NT2/D1 (cell line): ENCODE results near the gene OR4A15.

ENCODE experiments used
- DNase-seq: peaks from one replicate; pipeline ENCODE4 v3.0.0-alpha.2; 2011; ENCODE audit warnings: low read depth, low spot score
- H3K27me3 ChIP-seq: 2 replicates; pipeline ENCODE4 v1.6.0; 2011; ENCODE audit warnings: mild to moderate bottlenecking; ENCODE audit not compliant: insufficient read length, insufficient read depth
- H3K36me3 ChIP-seq: 2 replicates; pipeline ENCODE4 v1.6.1; 2011; ENCODE audit warnings: mild to moderate bottlenecking, low read length, mixed read lengths; ENCODE audit not compliant: insufficient read depth, insufficient read length
- H3K4me1 ChIP-seq: 2 replicates; pipeline ENCODE4 v1.5.1; 2011; ENCODE audit not compliant: insufficient read depth, insufficient read length
- H3K4me3 ChIP-seq: 2 replicates; pipeline ENCODE4 v1.5.1; 2011; ENCODE audit warnings: low read depth; ENCODE audit not compliant: insufficient read length
- H3K9ac ChIP-seq: 2 replicates; pipeline ENCODE4 v1.6.0; 2011; ENCODE audit warnings: low read depth; ENCODE audit not compliant: insufficient read length
- H3K9me3 ChIP-seq: 2 replicates; pipeline ENCODE4 v1.5.1; 2011; ENCODE audit warnings: mild to moderate bottlenecking, low read length; ENCODE audit not compliant: insufficient read depth
- SUZ12 ChIP-seq: IDR thresholded peaks from 2 replicates; pipeline ENCODE4 v1.6.1; 2011; ENCODE audit not compliant: insufficient read length, insufficient read depth; ENCODE audit errors: extremely low read depth
- YY1 ChIP-seq: IDR thresholded peaks from 2 replicates; pipeline ENCODE4 v1.6.1; 2011; ENCODE audit not compliant: insufficient read length, insufficient read depth
- ZNF274 ChIP-seq: IDR thresholded peaks from 2 replicates; pipeline ENCODE4 v1.6.1; 2011; ENCODE audit warnings: mild to moderate bottlenecking, low read depth, low read length

OR4A15 gene

DNA sequence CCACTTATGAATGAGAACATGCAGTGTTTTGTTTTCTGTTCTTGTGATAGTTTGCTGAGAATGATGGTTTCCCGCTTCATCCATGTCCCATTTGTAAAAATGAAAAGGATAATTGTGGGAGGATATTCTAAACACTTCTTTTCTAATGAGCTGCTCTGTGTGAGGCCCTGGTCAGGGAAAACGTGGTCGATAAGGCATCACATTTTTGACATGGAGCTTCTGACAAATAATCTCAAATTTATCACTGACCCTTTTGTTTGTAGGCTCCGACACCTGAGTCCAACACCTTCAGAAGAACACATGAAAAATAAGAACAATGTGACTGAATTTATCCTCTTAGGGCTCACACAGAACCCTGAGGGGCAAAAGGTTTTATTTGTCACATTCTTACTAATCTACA lies at the start of gene OR4A15:
Gene OR4A15 (plus strand): TSS at position 301 of the 400 bp plus-strand sequence. CDS start 0 bp downstream, at position 301.
- Histone ChIP-seq H3K9me3 (no peaks in the 10 kb centered on the region), H3K4me3 (no peak within 1 kb of the TSS), H3K4me1 (no peaks in the 10 kb centered on the region), H3K36me3 (no peaks in the 10 kb centered on the region), H3K27me3 (no peaks in the 10 kb centered on the region), H3K9ac (no peak within 1 kb of the TSS)
- no peak for DNase-seq
- TF ChIP-seq YY1: no peak
- TF ChIP-seq ZNF274: no peak
- TF ChIP-seq SUZ12: no peak

DNA sequence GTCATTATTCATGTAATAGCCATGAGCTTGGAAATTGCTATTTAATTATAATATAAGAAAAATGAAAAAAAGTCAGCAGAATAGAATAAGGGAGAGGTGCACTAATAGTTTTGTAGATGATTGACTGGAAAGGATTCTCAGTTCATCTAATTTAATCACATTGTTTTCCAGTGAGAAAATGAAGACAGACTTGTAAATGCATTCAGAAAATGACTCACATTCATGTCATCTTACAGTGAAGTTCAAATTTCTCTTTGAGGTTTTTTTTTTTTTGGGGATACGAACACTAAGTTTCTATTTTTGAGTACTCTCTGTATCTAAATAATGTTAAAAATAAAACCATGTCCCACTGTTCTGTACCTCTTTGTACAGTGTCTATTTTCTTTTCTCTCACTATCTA lies 43.3 kb upstream of the OR4A15 start:
- no peaks in the 10 kb centered on the region for H3K4me1 ChIP-seq
- no peaks in the 10 kb centered on the region for H3K27me3 ChIP-seq
- DNase-seq: no peak
- H3K4me3 ChIP-seq: no peak overlapping the region
- no peak for TF ChIP-seq YY1
- no peak for TF ChIP-seq SUZ12
- TF ChIP-seq ZNF274: no peak
- no peak overlapping the region for H3K9ac ChIP-seq
- no peaks in the 10 kb centered on the region for H3K36me3 ChIP-seq
- no peaks in the 10 kb centered on the region for H3K9me3 ChIP-seq

DNA sequence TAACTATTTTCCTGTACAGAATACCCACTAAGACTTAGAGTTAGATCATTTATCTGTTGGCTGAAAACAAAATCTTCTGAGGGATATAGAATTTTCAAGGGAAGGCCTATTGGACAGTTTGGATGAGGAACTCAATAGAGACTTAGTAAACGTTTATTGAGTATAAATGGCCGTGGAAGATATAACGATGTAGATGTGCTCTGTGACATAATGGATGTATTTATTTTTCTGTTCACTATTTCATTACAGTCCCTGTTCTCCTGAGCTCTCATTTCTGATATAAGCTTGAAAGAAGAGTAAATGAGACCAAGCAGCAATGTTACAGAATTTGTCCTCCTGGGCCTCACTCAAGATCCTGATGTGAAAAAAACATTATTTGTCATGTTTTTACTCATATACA lies 24.9 kb upstream of the OR4A15 start, which contains the start of gene OR4A16:
Gene OR4A16 (plus strand): TSS at position 301 of the 400 bp plus-strand sequence. CDS start 0 bp downstream, at position 301.
- Histone ChIP-seq H3K4me3 (no peak within 1 kb of the TSS), H3K9me3 (no peaks in the 10 kb centered on the region), H3K9ac (no peak within 1 kb of the TSS), H3K4me1 (no peaks in the 10 kb centered on the region), H3K36me3 (no peaks in the 10 kb centered on the region), H3K27me3 (no peaks in the 10 kb centered on the region)
- TF ChIP-seq ZNF274 (no peak), SUZ12 (no peak), YY1 (no peak)
- DNase-seq: no peak

DNA sequence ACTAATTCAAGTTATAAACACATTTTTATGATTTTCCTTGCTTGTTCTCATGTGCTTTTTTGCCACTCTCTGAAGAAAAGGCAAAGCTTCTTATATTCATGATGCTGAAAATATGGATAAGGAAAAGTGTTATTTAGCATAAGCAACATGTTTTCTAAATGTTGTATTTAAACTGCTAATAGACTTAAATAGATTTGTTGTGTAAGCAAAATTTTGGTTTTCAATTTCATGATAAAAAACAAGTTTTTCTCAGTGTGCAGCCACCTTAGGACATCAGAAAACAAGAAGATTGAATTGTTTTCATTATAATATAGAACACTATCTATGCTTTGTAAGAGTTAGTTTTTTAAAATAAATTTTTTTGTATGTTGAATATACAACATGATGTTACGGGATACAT lies 22.5 kb upstream of the OR4A15 start:
- Histone ChIP-seq H3K9ac (no peak overlapping the region), H3K9me3 (no peaks in the 10 kb centered on the region; the same call in 1 of the 2 replicates), H3K4me1 (no peaks in the 10 kb centered on the region), H3K36me3 (no peaks in the 10 kb centered on the region), H3K4me3 (no peak overlapping the region), H3K27me3 (no peaks in the 10 kb centered on the region)
- TF ChIP-seq ZNF274 (no peak), SUZ12 (no peak)
- no peak for DNase-seq

DNA sequence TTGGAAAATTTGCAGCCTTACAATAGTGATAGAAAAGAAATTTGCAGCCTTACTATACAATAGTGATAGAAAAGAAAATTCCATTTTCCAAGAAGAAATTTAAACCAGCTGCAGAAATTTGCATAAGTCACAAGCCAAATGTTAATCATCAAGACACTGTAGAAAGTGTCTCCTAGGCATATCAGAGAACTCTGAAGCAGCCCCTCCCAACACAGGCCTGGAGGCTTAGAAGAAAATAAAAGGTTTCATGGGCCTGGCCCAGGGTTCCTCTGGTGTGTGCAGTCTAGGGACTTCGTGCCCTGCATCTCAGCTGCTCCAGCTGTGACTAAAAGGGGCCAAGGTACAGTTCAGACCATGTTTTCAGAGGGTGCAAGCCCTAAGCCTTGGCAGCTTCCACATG lies 18.7 kb upstream of the OR4A15 start:
- no peak overlapping the region for H3K9ac ChIP-seq
- DNase-seq: no peak
- no peaks in the 10 kb centered on the region for H3K36me3 ChIP-seq
- H3K27me3 ChIP-seq: no peaks in the 10 kb centered on the region
- H3K9me3 ChIP-seq: no peaks in the 10 kb centered on the region; the same call in 1 of the 2 replicates
- no peak for TF ChIP-seq SUZ12
- TF ChIP-seq YY1: no peak
- no peak for TF ChIP-seq ZNF274
- no peaks in the 10 kb centered on the region for H3K4me1 ChIP-seq
- no peak overlapping the region for H3K4me3 ChIP-seq

DNA sequence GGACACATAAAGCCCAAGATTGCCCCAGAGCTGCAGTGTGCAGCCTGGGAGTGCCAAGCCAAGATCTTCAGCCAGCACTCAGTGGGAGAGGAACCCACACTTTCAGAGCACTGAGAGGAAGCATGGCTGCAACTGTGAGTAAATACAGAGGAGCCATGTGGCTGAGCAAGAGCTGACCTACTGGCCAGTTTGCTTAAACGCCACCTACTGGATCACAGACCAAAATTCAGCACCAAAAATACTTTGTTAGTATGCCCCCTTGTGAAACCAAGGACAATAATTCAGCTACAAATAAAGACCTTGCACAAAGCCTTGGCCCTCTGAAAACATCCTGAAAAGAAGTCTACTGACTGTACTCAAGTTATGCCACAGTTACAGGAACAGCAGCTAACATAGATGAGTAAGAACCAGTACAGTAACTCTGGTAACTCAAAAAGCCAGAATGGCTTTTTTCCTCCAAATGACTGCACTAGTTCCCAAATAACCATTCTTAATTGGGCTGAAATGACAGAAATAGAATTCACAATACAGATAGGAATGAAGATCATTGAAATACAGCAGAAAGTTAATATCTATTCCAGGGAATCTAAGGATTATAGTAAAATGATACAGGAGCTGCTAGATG lies 10.1 kb upstream of the OR4A15 start:
- Histone ChIP-seq H3K4me3 (no peak overlapping the region), H3K27me3 (no peaks in the 10 kb centered on the region), H3K36me3 (no peaks in the 10 kb centered on the region), H3K9me3 (no peaks in the 10 kb centered on the region), H3K9ac (no peak overlapping the region), H3K4me1 (no peaks in the 10 kb centered on the region)
- TF ChIP-seq YY1 (peak; percentile 42), SUZ12 (no peak)
- peak; percentile 32 for DNase-seq

DNA sequence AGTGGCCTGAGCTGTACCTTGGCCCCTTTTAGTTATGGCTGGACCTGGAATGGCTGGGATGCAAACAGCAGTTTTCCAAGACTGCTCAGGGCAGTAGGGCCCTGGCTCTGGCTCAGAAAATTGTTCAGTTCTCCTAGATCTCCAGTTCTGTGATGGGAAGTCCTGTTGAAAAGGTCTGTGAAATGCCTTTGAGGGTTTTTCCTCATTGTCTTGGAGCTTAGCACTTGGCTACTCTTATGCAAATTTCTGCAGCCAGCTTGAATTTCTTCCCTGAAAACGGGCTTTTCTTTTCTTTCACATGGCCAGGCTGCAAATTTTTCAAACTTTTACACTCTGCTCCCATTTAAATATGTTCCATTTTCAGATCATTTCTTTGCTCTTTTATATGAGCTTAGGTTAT lies 33.2 kb downstream of the OR4A15 start:
- Histone ChIP-seq H3K4me1 (peaks cover 6% of the 10 kb centered on the region), H3K9me3 (no peaks in the 10 kb centered on the region), H3K36me3 (no peaks in the 10 kb centered on the region), H3K9ac (no peak overlapping the region), H3K27me3 (no peaks in the 10 kb centered on the region), H3K4me3 (no peak overlapping the region)
- peak; percentile 35 for DNase-seq
- no peak for TF ChIP-seq SUZ12
- no peak for TF ChIP-seq ZNF274
- no peak for TF ChIP-seq YY1
